ENCODE measurements around the gene XRRA1.

Gene XRRA1

DNA sequence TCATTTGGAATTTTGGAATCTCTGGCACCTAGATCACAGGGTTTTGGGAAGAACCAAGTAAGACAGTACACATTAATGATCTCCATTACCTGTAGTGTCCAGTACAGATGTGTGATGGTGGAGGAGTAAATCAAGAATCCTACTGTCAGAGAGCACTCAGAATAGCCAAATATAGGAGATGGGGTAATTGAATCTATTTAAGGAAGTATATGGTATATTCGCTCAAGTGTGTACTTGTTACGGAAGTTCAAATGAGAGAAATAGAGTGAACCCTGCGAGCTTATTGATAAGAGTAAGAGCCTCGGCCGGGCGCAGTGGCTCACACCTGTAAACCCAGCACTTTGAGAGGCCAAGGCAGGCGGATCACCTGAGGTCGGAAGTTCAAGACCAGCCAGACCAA is 2.3 kb upstream of the XRRA1 start:
- DNase-seq (ENCODE audit: insufficient read length, low spot score) (no peak), FAIRE-seq (peak; percentile 70)

DNA sequence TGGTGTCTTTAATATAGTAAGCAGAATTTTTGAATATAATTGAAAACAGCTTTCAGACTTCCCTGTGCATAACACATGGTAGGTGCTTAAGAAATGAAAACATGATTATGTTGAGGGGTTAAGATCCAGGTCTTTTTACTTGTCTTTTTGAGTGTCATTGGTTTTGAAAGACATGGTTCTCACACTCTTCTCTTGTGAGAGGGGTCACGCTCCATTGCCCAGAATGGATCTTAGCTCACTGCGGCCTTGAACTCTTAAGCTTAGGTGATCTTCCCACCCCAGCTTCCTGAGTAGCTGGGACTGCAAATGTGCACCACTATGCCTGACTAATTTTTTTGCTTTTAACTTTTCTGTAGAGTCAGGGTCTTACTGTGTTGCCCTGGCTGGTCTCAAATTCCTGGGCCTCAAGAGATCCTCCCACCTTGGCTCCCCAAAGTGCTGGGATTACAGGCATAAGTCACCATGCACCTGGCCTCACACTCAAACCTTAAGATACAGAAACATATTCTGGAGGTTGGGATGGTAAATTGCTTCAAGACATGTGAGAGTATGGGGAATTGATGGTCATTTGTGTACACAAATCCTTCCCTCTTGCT is 1.6 kb upstream of the XRRA1 start:
- DNase-seq (ENCODE audit: insufficient read length, low spot score) (no peak), FAIRE-seq (peak; percentile 82)

DNA sequence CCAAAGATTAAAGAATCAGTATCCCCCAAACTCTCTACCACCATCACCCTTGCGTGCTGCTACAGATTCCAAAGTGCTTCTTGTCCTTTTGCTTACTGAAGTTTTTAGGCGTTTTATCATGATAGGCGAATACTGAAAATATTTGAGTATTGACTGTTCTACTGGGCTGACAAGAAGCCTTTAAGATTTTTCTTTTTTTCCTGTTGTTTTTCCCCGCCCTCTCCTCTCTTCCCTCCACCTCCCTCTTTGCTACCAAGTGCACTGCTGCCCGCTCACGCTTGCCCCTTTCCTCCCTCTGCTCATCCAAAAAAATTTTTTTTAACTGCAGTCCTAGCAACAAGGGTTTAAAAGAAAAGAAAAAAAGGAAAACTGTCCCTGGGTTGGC is 854 bp upstream of the XRRA1 start:
- DNase-seq (ENCODE audit: insufficient read length, low spot score) (no peak), FAIRE-seq (peak; percentile 53)

DNA sequence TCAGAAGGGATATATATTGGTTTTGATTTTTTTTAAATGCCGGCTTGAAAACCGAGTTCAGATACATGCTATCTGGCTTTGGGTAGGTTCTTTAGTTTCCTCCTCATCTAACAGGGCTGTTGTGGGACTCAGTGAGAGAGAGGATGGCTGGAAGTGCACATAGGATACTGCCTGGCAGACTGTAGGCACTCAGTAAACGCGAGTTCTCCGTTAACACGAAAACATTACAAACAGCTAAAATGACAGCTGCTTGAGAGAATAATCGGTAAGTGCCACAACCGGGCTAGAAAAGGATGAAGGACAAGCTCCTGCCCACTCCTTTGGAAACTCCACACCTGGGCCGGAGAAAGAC is 369 bp downstream of the XRRA1 start:
- DNase-seq (ENCODE audit: insufficient read length, low spot score) (no peak), FAIRE-seq (no peak)

DNA sequence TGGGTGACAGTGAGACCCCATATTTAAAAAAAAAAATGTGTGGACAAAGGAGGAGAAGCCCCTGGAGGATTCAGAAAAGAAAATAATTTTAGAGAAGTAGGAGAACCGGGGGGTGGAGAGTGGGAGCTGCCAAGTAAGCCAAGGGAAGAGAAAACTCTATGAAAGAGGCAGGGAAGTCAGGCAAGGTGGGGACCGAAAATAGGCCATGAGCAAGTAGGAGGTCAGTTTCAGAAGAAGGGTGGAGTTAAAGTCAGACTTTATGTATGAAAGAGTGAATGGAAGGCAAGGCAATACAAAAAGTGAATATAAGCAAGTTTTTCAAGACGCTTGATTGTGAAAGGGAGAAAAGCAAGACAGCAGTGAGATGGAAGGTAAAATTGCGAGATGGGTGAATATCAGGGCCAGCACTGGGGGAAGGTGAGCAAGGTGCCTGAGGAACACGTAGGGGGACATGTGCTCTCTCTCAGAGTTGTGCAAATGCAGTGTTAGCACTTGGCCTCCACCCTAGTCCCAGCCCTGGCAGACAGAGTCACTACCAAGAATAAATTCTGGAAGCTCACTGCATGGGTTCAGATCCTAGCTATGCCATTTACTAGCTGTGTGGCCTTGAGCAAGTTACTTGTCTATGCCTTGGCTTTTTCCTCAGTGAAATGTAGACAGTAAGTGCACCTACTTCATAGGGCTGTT is 6.7 kb downstream of the XRRA1 start:
- FAIRE-seq: no peak
- DNase-seq (ENCODE audit: insufficient read length, low spot score): no peak

DNA sequence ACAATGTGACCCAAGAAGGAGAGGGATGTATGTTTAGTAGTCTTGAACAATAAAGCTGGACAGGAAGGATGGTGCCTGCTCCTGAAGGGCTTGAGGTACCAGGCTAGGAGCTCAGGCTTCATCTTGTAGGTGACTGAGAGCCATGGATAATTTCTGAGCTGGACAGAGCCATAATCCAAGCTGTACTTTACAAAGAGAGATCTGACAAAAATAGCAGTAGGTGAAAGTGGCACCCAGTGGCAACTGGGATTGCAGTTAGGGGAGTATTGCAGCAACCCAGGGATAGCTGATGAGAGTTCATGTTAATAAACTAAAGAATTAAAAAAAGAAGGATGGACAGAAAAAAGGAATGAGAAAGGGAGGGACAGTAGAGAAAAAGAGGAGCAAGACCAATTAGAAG is 7.4 kb downstream of the XRRA1 start:
- DNase-seq (ENCODE audit: insufficient read length, low spot score): no peak
- FAIRE-seq: no peak

DNA sequence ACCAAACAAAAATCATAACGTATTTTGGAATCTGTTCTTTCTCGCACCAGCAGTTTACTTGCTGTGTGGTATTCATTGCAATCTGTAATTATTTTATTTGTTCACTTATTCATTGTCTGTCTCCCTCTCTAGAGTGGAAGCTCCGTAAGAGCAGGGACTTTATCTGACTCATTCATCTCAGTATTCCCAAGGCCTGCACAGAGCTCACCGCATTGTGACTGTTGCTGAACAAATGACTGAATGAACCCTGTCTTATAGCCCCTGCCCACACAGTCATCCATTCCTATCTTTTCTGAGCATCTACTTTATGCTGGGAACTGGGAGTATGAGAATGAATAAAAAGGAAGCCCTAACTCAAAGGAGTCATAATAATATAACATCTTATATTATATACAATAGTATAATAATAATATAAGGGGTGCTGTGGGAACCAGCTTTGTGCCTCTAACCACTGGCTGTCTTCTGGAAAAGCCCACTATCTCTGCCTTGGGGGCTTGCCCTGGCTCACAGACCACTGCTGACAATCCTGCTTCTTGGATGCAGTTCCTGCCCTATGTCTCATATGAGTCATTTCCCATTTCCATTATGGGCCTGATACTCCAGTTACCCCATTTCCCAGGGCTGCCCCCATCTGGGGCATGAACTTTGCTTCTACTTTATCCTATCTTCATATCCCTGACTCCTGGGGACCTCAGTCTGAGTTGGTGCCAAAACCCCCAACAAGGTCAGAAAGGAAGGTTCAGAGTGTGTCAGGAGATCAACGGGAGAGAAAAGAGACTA is 11.0 kb downstream of the XRRA1 start:
- no peak for FAIRE-seq
- DNase-seq (ENCODE audit: insufficient read length, low spot score): no peak

DNA sequence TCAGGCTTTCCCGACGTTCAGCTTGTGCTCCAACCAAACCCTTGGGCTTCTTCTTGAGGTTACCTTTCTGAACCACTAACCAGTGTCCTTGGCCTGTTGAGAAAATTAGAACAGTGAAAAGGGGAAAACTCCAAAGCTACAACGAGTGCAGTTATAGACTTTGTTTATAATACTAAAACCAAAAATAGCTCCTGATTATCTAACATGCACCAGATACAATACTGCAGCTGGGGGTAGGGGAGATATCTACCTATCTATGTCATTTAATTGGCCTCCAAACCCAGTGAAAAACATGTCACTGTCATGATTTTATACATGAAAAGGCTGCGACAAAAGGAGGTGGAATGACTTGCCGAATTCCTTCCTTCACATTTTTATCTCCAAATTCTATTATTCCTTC is 11.9 kb downstream of the XRRA1 start:
- no peak for FAIRE-seq

DNA sequence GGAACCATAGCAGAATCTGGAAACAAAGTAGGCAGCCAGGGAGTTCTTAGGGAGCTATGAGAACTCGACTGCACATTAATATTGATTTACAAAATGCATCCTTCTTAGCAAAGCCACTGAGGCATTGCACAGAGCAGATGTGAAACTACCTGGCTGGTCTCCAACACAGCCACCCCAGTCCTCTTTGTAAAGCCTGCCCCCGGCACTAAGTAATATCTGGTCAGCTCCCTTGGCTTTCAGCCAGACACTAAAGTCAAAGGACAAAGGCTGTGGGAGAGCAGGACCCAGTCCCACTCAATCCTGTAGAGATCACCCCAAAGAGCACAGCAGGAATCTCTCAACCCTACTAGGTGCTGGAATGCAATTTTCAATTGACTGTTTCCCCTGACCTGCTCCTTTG is 12.8 kb downstream of the XRRA1 start:
- FAIRE-seq: no peak

More for the DNA sequence above, 11.9 kb downstream of the XRRA1 start:
- no peak for DNase-seq (ENCODE audit: insufficient read length, low spot score)

DNA sequence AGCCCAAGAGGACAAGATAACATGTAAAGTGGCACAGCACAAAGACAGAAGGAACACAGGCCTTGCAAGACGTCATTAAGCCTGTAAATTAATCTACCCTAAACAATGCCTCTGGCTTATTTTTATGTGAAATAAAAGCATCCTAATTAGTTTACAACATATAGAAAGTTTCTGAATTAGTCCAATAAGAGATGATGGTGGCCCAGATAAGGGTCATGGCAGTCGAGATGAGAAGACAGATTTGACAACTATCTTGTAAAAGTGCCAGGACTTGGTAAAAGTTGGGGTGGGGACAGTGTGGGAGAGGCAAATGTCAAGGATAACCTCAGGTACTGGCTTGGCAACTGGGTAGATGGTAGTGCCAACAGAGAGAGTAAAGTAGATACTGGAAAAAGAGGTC is 13.6 kb downstream of the XRRA1 start:
- FAIRE-seq (no peak), DNase-seq (ENCODE audit: insufficient read length, low spot score) (no peak)

More for the DNA sequence above, 12.8 kb downstream of the XRRA1 start:
- DNase-seq (ENCODE audit: insufficient read length, low spot score): no peak

DNA sequence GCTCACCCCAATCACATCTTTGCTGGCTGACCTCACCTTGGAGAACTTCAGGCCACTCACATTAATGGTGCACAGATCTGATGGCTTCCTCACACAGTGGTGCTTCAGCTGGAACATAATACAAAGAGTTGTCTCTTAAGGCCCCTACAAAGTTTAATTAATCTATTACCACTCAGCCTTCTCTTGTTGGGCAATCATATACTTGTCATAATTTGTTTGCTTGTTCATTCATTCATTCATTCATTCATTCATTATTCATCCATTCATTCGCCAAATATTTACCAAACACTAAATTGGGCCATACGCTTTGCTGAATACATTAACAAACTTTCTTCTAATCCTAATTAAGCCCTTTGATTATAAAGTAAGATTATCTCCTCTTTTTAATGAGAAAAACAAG is 15.1 kb downstream of the XRRA1 start:
- DNase-seq (ENCODE audit: insufficient read length, low spot score) (no peak), FAIRE-seq (no peak)

DNA sequence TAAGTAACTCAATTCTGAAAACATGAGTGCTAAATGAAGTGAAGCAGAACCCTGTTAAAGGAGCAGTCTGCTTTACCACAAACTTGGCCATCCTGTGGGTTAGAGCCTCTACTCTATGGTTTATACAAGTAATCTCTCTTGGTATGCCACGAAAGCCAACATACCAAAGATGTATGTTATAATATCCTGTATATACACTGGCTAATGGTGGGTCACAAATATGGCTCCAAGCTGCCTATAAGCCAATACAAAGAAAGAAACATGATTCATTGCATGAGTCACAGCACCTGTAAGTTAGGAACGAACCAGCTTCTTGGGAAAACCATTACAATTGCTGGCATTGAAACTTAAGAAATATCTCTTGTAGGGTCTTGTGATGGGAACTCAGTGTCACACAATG is 16.1 kb downstream of the XRRA1 start:
- FAIRE-seq (no peak), DNase-seq (ENCODE audit: insufficient read length, low spot score) (no peak)

DNA sequence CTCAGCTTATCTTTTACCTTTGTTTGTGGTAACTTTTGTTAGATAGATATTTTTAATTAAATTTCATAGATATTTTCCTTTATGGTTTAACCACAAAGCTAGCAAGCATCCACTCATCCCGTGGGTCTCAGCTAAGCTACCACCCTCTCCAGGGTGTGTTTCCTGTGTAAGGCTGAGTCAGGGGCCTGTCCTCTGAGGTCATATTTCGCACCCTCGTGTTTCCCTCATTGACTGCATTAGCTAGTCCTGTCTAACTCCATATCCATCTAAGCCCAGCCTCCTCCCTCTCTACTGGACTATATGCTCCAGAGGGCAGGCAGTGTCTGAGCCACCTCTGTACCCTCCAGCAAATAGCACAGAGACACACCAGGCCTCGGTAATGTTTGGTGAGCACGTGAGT is 16.7 kb downstream of the XRRA1 start:
- FAIRE-seq (no peak), DNase-seq (ENCODE audit: insufficient read length, low spot score) (no peak)

DNA sequence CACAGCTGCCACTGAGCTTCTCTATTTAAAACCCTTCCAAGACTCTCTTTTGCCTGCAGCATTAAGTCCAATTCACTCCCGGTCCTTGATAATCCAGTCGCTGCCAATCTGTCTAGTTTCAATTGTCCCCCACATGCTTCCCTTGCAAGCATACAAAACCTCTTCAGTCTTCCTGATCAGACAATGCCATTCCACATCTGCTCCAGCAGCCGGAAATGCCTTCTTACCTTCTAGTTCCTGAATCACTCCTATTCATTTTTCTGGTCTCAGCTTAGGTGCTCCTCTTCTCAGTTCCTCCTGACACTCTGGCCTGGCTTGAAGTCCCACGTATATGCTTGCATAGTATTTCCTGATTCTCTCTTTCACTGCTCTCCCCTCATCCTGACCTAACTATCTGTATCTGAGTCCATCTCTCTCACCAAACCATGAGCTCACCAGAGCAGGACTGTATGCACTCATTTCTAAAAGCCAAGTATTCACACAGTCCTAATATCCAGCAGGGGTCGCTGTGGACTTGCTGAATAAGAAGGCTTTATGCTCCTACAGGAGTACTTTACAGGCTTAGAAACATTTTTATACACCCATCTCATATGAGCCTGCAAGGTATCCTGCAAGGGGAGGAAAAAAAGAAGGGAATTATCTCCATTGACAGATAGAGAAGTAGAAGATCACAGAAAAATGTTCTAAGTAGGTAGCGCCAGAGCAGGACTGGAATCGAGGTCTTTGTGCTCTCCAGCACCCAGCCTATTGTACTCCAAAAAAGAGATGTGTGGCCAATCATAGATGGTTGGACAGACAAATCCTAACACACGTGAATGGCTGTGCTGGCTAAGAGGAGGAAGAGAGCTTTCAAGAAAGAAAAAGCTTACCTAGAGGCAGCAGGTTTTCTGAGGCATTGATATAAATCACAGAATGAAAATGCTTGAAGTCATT is 19.2 kb downstream of the XRRA1 start:
- DNase-seq (ENCODE audit: insufficient read length, low spot score): peak; percentile 52
- FAIRE-seq: peak; percentile 96

DNA sequence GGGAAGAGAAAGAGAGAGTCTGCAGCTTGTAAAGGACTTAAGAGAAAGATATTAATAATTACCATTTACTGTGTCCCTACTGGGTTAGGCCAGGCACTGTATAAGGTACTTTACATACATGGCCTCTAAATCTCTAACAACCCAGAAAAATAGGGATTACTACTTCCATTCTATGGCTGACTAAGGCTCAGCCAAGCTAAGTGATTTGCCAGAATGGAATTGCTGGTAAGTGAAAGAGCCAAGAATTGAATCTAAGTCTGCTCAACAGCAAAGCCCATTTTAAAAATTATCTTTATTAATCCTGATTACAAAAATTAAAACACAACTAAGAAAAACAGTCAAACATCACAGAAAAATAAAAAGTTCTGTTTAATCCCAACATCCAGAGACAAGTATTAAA is 21.4 kb downstream of the XRRA1 start:
- DNase-seq (ENCODE audit: insufficient read length, low spot score) (no peak), FAIRE-seq (no peak)

DNA sequence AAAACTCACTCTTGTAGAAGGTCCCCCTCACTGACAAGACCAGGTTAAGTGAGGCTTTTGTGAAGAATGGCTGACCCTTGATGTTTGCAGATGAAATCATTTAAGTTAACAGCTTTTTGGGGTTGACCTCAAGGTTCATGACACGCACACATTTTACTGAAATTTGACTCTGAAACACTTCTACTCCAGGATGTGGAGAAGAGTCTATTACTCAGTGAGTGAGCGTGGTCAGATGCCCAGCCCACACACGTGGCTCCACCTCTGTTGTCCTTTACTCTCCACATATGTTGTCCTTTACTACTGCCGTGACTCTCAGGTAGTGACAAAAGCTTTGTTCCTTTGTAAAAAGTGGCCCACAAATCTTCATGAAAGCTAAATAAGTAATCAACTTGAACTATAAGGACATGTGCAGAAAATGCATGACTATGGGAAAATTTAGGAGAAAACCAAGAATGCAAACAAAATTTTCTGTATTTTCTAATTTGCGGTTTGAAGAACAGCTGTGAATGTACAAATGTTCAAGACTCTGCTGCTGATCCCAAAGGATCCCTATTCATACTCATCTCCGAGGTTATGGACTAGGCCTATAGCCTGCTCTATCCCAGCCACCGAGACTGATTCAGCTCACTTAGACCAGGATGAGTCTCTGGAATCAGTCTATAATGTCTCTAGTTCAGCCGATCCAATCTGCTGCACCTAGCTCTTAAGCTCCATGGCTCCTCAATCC is 22.4 kb downstream of the XRRA1 start:
- FAIRE-seq (no peak), DNase-seq (ENCODE audit: insufficient read length, low spot score) (no peak)

DNA sequence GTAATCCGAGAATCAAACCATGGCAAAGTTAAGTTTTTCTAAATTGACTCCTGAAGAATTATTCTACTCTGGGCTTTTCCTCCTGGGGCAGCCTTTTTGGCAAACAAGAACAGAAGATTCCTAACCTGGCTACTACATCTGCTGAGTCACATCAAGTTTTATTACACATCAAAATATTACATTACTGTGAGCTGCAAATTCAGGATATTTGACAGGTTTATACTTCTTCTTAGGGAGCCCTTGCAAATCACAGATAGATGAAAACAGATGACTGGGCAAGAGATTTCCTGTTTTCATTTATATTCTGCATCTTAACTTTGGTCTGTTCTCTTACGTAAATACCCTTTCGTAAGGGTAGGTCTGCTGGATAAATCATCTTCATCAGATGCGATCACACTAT is 23.6 kb downstream of the XRRA1 start:
- no peak for DNase-seq (ENCODE audit: insufficient read length, low spot score)
- FAIRE-seq: no peak

DNA sequence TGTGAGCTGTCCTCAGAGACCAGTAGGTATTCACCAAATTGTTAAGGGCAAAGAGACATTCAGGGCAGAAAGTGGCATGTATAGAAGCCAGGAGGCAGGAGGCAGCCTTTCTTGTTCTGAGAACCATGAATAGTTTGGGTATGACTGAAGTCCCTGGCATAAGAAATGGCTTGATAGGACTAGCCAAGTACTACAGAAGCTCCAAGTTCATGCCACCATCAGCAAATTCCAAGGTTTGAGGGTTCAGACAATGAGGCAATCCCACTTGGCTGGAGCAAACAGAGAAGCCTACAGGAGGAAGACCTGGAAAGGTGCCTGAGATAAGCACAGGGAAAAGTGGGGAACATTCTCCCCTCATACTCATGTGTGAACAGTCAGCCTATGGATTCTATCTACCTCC is 25.8 kb downstream of the XRRA1 start:
- DNase-seq (ENCODE audit: insufficient read length, low spot score) (no peak), FAIRE-seq (no peak)

DNA sequence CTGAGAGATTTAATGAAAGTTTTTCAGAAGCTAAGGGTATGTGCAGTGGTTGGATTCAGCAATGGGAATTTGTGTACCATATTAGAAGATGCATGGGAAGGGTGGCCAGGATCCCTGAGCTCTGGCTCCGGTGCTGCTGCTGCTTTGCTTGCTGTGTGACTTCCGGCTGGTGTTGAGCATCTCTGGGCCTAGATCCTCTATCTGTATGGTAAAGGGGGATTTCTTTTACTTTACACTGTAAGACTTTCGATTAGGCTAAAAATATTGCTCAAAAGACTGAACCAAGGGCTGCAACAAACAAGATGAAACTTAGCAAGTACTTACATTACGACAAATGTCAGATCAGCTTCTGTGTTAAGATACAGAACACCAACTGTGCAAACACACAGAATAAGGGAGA is 39.1 kb downstream of the XRRA1 start:
- FAIRE-seq: no peak
- no peak for DNase-seq (ENCODE audit: insufficient read length, low spot score)

DNA sequence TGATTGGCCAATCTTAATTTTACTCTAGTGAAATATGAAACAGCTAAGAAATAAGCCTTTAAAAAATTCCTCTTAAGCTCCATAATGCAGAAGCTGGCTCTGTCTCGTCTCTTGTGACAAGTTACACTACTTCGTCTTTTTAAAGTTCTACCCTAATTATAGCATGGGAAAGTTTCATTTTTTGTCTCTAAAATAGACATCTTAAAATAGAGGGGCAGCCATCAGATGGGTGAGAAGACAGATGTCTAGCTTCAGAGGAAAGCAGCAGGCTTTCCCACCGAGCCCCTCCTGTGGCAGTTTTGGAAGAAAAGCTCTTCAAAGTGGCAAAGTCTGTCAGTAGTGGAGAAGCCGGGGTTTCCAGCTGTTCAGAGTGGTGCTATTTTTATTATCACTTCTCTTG is 39.5 kb downstream of the XRRA1 start:
- DNase-seq (ENCODE audit: insufficient read length, low spot score): no peak
- peak; percentile 80 for FAIRE-seq

Data from GM19239 (cell line).